Measurements from ENCODE around the gene NBEAL1. TPM values are rescaled to one million over a fixed set of nuclear protein-coding genes. Genes with fewer than 3 reads are reported as not detected.

Gene NBEAL1
- total and polyA plus RNA-seq, 9 donors = 4.6 to 36.2 (median 26.2) TPM

DNA sequence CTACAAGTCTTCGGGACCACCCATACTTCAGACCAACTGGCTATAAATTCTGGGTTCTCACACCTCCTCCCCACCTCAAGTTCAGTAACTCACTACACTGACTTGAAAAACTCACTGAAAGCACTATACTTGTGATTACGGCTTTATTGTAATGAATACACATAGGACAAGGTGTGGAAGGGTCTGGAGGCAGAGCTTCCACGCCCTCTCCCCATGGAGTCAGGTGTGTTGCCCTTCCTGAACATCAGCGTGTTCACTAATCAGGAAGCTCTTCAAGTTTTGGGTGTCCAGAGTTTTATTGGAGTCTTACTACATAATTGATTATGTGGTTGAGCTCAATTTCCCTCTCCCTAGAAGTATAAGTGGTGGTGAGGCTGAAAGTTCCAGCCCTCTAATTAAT lies 27.5 kb downstream of the NBEAL1 start:
- Histone ChIP-seq H3K4me3 (no peak overlapping the region), H3K36me3 (no peaks in the 10 kb centered on the region), H3K9me3 (no peaks in the 10 kb centered on the region), H3K27ac (no peak overlapping the region), H3K27me3 (no peaks in the 10 kb centered on the region), H3K4me1 (ENCODE audit: insufficient read depth) (peaks cover 2% of the 10 kb centered on the region)
- TF ChIP-seq, protein P1, sequence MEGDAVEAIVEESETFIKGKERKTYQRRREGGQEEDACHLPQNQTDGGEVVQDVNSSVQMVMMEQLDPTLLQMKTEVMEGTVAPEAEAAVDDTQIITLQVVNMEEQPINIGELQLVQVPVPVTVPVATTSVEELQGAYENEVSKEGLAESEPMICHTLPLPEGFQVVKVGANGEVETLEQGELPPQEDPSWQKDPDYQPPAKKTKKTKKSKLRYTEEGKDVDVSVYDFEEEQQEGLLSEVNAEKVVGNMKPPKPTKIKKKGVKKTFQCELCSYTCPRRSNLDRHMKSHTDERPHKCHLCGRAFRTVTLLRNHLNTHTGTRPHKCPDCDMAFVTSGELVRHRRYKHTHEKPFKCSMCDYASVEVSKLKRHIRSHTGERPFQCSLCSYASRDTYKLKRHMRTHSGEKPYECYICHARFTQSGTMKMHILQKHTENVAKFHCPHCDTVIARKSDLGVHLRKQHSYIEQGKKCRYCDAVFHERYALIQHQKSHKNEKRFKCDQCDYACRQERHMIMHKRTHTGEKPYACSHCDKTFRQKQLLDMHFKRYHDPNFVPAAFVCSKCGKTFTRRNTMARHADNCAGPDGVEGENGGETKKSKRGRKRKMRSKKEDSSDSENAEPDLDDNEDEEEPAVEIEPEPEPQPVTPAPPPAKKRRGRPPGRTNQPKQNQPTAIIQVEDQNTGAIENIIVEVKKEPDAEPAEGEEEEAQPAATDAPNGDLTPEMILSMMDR (IDR thresholded peaks at IDR 0.05) = no peak
- TF ChIP-seq EP300 (IDR thresholded peaks at IDR 0.05) (no peak), POLR2A (IDR thresholded peaks at IDR 0.05) (no peak)
- DNase-seq = no peak
- 94 to 100% (median 98%) methylated on average over 4 of the region's 4 CpGs for WGBS, 3 donors
- intact Hi-C loops (cut with DNase I) = no loop called here

GRCh38 chr2:203043226-203043625 lies 28.6 kb downstream of the NBEAL1 start:
- DNase-seq = no peak
- Histone ChIP-seq H3K27ac (no peak overlapping the region), H3K36me3 (no peaks in the 10 kb centered on the region), H3K4me1 (ENCODE audit: insufficient read depth) (peaks cover 2% of the 10 kb centered on the region), H3K27me3 (no peaks in the 10 kb centered on the region), H3K9me3 (no peaks in the 10 kb centered on the region), H3K4me3 (no peak overlapping the region)
- TF ChIP-seq, protein P1 (IDR thresholded peaks at IDR 0.05) = no peak
- no peak for TF ChIP-seq POLR2A (IDR thresholded peaks at IDR 0.05)
- no peak for TF ChIP-seq EP300 (IDR thresholded peaks at IDR 0.05)
- 97 to 99% (median 98%) methylated on average over 2 of the region's 2 CpGs for WGBS, 3 donors
- intact Hi-C loops (cut with DNase I) = no loop called here

DNA sequence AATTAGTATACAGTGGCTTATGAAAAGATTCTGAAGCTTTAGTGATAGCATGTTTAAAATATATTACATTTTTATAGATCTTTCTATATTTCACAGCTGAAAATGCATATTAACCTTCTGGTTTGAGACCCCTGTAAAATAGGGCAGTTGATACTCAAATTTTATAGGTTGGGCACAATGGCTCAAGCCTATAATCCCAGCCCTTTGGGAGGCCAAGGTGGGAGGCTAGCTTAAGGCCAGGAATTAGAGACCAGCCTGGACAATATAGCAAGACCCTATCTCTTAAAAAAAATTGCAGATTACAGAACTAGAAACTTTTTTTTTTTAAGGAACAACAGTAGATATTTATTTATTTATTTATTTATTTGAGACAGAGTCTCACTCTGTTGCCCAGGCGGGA lies 31.2 kb downstream of the NBEAL1 start:
- 100% methylated on average over 1 of the region's 1 CpG for WGBS, 3 donors
- Histone ChIP-seq H3K4me3 (no peak overlapping the region), H3K36me3 (no peaks in the 10 kb centered on the region), H3K27me3 (no peaks in the 10 kb centered on the region), H3K9me3 (no peaks in the 10 kb centered on the region), H3K4me1 (ENCODE audit: insufficient read depth) (no peaks in the 10 kb centered on the region), H3K27ac (no peak overlapping the region)
- TF ChIP-seq, protein P1 (IDR thresholded peaks at IDR 0.05) = no peak
- intact Hi-C loops (cut with DNase I) = no loop called here
- no peak for DNase-seq

- Histone ChIP-seq H3K36me3 (no peaks in the 10 kb centered on the region), H3K4me1 (ENCODE audit: insufficient read depth) (no peaks in the 10 kb centered on the region), H3K4me3 (no peak overlapping the region), H3K27ac (no peak overlapping the region), H3K9me3 (no peaks in the 10 kb centered on the region), H3K27me3 (no peaks in the 10 kb centered on the region)
- intact Hi-C loops (cut with DNase I) = no loop called here
- TF ChIP-seq POLR2A (IDR thresholded peaks at IDR 0.05) (no peak), EP300 (IDR thresholded peaks at IDR 0.05) (no peak)
- TF ChIP-seq, protein P1 (IDR thresholded peaks at IDR 0.05) = no peak
- WGBS, 3 donors = 96 to 100% (median 97%) methylated on average over 3 of the region's 3 CpGs
- DNase-seq = no peak
Observed at GRCh38 chr2:203052539-203052938, 37.9 kb downstream of the NBEAL1 start.

Data from ovary (tissue), 9 donors.